CMK (cell line): ENCODE results near the gene TMEM229B.

Experiments
- DNase-seq: peaks from one replicate; pipeline ENCODE4 v3.0.0-alpha.2; 2010; ENCODE audit warnings: low read depth

Gene TMEM229B

DNA sequence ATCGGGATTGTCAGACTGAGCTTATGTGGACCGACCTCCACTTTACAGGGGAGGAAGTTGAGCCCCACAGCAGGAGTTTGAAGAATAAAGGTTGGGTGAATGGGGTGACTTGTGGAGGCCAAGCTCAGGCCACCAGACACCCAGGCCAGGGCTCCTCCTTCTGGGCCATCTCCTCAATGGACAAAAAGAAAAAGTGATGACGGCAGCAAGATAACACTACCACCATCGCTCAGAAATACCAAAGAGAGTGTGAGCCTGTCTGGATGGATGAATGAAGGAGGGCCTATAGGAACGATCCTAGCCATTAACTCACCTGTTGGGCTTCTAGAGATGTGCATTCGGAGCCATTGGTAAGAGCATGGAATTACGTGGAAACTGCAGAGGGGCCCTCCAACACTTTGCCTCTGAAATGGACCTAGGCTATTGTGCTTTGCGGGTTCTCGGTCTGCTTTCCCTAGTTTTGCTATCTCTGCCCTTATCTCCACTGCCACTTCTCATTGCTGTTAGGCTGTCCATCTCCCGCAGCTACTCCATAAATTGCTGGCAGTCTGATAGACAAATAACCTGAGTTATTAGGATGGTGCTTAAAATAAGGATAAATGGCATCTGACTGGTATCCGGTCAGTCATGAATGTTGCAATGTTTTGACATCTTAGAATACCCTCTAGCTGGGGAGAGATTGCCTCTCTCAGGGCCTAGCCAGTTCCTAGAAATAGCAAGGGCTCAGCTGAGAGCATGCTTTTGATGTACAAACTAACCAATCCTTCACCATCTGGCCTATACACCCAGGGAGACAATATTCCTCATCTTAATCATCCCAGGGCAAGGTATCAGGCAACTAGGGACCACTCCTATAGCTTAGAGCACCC, 66.9 kb downstream of the TMEM229B start:
- DNase-seq = no peak
